ENCODE data around the gene PHKB.
"Not testable (repeated sequence)": the region's sequence is repeated elsewhere in the genome, so short reads cannot be mapped to it uniquely, and the experiment has no call there.

The PHKB gene

DNA sequence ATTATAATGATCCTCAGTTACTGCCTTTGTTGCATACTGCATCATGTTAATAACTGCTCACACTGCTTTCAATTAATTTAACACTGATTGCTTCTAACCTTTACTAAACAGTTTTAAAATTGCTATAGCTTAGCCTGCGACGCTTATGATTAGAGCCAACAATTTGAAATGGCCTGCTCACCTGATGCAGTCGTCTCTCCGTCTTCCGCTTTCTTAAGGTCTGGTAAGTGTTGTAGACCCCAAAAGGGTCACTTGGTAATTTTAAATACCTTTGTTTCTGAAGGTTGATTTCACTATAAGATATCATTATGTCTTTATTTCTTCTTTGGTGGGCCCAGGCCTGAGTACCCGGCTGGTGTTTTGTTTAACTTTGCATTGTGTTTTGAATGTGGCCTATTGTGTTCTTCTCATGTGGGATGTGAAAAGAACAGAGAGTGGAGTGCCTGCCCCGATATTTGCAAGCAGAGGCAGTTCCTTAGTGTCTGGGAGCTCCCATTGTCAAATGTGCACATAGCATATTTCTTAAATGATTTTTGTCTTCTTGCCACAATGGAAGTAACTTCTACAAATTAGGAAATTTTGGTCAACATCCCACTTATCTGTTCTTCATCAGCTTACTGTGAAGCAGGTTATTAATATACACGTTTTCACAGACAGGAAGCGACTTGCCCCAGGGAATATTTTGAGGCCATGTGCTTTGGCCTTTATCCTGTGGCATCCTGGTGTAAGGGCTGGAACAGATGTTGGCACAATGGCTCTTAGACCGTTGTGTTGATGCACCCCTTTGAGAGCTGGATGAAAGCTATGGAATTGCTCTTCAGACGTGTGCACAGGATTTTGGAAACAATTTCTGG, 2.9 kb downstream of the PHKB start:
- H3K4me3 ChIP-seq (ENCODE audit: low read depth, low read length): no peak overlapping the region
- TF ChIP-seq CTCF (IDR thresholded peaks at IDR 0.05; ENCODE audit: borderline replicate concordance, insufficient read depth, low read depth, low read length): no peak

- TF ChIP-seq CTCF (IDR thresholded peaks at IDR 0.05; ENCODE audit: borderline replicate concordance, insufficient read depth, low read depth, low read length): no peak
- H3K4me3 ChIP-seq (ENCODE audit: low read depth, low read length): no peak overlapping the region
Observed at GRCh38 chr16:47465919-47466630, 4.9 kb downstream of the PHKB start.

DNA sequence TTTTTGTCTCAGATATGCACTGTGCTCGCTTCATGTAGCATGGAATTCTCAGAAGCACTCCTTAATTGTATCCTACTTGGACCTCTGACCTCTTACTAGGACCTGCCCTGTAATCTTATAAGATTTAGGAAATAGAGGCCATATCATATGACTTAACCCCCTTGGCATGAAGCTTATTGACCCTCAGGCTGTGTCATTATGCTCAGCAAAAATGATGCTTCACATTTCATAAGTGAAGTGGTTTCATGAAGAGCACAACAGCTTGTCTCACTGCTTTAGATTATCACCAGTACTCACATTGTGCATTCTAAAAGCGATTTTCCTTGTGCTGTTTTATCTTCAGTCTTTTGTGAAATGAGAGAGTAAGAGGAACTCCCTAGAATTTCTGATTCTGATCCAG, 6.4 kb downstream of the PHKB start:
- TF ChIP-seq CTCF (IDR thresholded peaks at IDR 0.05; ENCODE audit: borderline replicate concordance, insufficient read depth, low read depth, low read length): no peak
- H3K4me3 ChIP-seq (ENCODE audit: low read depth, low read length): no peak overlapping the region

DNA sequence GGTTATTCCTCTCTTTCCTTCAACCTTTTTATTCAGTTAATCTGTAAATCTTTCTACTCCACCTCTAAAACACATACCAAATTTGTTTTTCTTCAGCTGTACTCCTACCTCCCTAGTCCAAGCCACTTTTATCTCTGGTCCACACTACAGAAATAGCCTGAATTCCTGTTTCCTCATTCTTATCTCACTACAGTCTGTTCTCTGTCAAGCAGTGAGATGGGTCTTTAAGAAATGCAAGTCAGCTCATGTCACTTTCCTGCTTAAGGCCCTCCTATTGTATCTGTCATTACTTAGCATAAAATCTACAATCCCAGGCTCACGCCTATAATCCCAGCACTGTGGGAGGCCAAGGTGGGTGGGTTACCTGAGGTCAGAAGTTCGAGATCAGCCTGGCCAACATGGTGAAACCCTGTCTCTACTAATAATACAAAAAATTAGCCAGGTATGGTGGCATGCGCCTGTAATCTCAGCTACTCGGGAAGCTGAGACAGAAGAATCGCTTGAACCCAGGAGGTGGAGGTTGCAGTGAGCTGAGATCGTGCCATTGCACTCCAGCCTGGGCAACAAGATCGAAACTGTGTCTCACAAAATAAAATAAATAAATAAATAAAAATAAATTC, 7.0 kb downstream of the PHKB start:
- not testable (repeated sequence) for H3K4me3 ChIP-seq (ENCODE audit: low read depth, low read length)

DNA sequence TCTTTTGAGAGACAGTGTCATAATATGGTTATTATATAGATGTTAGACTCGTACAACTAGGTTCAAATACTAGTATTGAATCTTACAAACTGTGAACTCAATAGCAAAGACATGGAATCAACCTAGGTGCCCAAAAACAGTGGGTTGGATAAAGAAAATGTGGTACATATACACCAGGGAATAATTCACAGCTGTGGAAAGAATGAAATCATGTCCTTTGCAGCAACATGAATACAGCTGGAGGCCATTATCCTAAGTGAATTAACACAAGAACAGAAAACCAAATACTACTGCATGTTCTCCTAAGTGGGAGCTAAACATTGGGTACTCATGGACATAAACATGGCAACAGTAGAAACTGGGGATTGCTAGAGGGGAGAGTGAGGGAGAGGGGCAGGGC, 8.1 kb downstream of the PHKB start:
- no peak for TF ChIP-seq CTCF (IDR thresholded peaks at IDR 0.05; ENCODE audit: borderline replicate concordance, insufficient read depth, low read depth, low read length)
- H3K4me3 ChIP-seq (ENCODE audit: low read depth, low read length): no peak overlapping the region

GRCh38 chr16:47470211-47470610, 9.1 kb downstream of the PHKB start:
- H3K4me3 ChIP-seq (ENCODE audit: low read depth, low read length): no peak overlapping the region
- no peak for TF ChIP-seq CTCF (IDR thresholded peaks at IDR 0.05; ENCODE audit: borderline replicate concordance, insufficient read depth, low read depth, low read length)

DNA sequence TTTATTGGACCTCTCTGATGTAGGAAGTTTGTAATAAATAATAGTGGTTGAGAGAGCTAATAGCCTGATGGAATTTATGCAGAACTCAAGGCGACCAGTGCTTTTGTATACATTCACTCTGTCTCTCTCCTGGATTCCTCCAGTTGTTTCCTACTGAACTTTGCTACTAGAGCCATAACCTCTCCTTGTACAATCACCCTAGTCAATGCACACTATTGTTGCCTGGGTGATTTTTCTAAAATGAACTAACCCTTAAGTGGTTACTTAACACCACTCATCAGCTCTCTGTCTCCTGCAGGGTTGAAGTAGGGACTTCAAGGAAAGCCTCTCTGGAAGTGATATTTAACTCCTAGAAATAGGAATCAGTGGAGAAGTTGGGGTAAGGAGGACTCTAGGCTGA, 9.7 kb downstream of the PHKB start:
- TF ChIP-seq CTCF (IDR thresholded peaks at IDR 0.05; ENCODE audit: borderline replicate concordance, insufficient read depth, low read depth, low read length): no peak
- H3K4me3 ChIP-seq (ENCODE audit: low read depth, low read length): no peak overlapping the region

- H3K4me3 ChIP-seq (ENCODE audit: low read depth, low read length): not testable (repeated sequence)
Observed at GRCh38 chr16:47473004-47473403, 11.9 kb downstream of the PHKB start.

All from GM12875 (cell line).